Stimulated activated CD8-positive, alpha-beta memory T cell treated with anti-CD3 and anti-CD28 coated beads, Interleukin-12 subunit alpha, Interleukin-12 subunit beta, amount 100 ng/mL, for 24 hours (primary cell): ENCODE data around the gene CDCA4.
"Not testable (repeated sequence)": the region's sequence is repeated elsewhere in the genome, so short reads cannot be mapped to it uniquely, and the experiment has no call there.

Source experiments
- DNase-seq: peaks from one replicate; pipeline ENCODE4 v3.0.0-alpha.2; 2020; ENCODE audit errors: extremely low read depth

CDCA4 gene

GRCh38 chr14:105020815-105021655 is at the start of gene CDCA4:
Gene CDCA4 (minus strand): TSS chr14:105021083. CDS start chr14:105011929, 9,154 bp downstream.
- DNase-seq, result peak; percentile 94

DNA sequence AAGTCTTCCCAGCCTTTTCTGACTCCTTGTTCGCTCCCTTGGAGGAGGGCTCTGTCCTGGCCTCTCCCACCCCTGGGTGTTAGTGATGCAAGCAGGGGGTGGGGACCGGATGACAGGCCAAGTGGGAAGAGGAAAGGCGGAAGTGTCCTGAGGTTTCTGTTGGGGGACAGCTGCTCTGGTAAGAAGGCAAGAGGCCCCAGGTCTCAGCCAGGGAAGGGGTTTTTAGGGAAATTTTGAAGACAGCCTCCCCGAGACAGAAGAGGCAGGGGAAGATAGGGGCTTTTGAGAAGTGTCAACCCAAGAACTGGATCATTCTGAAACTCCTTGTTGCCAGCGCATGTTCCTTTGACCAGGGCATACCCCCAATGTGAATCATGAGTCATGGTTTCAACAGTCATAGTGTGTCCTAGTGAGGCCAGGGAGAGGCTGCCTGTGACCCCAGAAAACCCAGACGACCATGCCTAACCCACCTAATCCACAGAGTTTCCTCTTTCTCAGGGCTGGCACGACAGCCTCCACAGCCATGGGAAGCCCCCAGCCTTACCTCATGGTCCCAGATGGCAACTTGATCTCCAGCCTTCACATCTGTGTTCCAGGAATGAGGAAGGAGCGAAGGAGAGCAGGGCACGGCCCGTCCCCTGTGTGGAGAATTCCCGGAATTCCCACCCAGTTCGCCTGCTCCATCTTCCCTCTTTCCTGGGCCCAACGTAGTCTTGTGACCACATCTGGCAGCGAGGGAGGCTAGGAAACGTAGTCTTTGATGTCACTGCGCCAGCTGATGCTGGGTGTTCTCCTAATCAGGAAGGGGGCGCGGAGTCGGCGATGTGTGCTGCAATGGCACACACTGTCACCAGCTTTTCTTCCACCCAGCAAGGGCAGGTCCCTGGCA is 49.2 kb upstream of the CDCA4 start:
- no peak for DNase-seq

DNA sequence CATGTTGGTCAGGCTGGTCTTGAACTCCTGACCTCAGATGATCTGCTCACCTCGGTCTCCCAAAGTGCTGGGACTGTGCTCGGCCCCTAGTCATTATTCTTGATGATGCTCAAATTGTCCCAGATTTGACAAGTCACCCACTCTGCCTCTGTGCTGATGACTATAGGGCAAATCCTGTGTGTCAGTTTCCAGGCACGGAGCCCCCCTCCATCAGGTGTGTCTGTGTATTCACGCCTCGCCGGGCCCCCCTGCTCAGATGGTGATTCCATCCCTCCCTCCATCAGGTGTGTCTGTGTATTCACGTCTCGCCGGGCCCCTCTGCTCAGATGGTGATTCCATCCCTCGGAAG is 48.6 kb upstream of the CDCA4 start:
- DNase-seq, result no peak

- DNase-seq, result no peak
These were observed 47.9 kb upstream of the CDCA4 start for GRCh38 chr14:105068818-105069217.

DNA sequence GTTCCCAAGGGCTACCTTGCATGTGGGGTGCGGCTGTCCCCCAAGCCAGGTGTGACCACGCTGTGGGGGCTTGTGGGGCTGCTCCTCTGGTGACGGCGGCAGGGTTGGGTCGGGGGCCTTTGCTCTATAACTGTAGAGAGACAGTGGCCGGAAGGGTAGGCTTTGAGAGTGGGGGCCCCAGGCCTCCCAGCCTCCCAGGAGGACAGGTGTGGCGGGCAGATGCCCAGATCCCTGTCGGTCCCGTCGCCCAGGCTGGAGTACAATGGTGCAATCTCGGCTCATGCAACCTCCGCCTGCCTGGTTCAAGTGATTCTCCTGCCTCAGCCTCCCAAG is 47.1 kb upstream of the CDCA4 start:
- DNase-seq, result no peak

- no peak for DNase-seq
These were observed 46.5 kb upstream of the CDCA4 start for GRCh38 chr14:105067140-105067968.

GRCh38 chr14:105066240-105067071 is 45.6 kb upstream of the CDCA4 start:
- no peak for DNase-seq

DNA sequence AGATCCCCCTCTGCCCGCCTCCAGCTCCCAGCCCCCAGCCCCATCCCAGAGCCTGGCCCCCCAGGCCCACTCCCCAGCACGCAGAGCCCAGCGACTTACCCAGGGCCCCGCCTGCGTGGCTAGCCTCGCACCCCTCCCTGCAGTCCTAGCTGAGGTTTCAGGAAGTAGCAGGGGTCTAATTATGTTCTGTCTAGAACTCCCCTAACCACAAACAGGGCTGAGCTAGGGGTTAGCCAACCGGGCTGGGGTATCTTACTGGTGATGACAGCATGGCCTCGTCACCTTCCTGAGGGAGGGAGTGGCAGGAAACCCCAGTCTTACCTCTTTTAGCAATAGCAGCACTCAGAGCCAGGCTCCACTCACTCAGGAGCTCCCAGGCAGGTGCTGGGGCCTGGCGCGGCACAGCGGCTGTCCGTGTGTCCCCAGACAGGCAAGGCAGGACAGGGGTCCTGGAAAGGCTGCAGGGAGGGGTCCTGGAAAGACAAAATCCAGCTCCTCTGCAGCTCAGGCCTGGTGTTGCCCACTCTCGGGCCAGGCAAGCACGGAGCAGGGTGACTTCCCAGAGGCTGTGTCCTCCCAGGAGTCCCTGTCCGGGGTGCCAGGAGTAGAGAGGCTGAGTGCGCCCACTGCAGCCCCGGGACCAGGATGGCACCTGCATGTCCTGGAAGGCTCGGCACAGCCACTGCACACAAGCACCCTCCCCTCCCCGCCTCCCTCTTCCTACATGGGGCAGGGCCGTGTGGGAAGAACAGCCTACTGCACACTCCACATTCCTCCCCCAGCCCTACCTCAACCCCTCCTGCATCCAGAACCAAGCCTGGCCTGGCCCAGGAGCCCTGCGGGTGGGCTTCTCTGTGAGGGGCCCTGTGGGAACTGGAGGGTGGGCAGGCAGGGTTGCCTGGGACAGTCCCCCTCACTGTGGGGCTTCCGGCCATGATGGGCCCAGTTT is 44.7 kb upstream of the CDCA4 start, which contains the start of gene GPR132:
TSS of gene GPR132 (minus strand) at position 151 of the 949 bp plus-strand sequence. CDS start 10,010 bp downstream, outside the sequence.
- DNase-seq, result peak; percentile 71

DNA sequence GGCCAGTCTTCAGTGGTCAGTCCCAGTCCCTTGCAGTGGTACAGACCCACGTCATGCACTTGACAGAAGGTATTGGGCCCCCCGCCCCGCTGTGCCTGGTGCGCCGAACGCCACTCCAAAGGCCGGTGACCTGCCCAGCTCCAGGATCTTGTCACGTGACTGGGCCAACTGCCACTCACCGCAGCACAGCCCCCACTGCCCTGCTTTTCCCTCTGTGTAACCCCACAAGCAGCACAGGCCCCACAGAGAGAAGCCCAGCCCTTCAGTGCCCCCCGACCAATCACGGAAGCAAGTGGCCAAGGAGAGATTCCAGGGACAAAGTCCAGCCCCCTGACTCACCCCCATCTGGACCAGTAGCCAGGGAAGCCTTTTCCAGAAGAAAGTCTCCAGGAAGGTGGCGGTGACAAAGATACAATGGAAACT is 43.8 kb upstream of the CDCA4 start:
- no peak for DNase-seq

- no peak for DNase-seq
These were observed 43.1 kb upstream of the CDCA4 start for GRCh38 chr14:105064001-105064400.

DNA sequence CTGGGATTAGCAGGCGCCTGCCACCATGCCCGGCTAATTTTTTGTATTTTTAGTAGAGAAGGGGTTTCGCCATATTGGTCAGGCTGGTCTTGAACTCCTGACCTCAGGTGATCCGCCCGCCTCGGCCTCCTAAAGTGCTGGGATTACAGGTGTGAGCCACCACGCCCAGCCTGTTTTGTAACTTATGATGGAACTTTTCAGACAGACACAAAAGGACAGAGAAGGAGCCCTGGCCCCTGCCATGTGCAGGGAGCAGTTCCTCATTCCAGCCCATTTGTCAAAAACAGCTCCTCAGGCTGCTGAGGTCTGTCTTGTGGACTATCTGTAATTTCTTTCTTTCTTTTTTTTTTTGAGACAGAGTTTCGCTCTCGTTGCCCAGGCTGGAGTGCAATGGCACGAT is 42.6 kb upstream of the CDCA4 start:
- DNase-seq, result not testable (repeated sequence)

- no peak for DNase-seq
These were observed 42.2 kb upstream of the CDCA4 start for GRCh38 chr14:105063056-105063455.

DNA sequence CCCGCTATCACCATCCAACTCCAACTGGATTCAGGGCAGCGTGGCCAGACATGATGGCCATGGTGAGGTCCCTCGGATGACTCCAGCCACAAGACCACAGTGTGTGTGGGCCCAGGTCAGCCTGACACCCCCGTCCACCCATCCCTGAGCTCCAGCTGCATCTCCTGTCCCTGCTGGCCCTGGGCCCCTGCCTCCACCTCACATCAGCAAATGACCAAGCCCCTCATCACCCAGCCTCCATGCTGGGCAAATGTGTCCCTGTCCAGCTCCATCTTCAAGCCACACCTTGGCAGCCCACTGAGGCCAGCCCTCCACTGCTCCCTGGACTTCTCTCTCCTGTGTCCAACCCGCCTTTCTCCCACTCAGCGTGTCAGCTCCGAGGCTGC is 41.2 kb upstream of the CDCA4 start:
- DNase-seq, result no peak

DNA sequence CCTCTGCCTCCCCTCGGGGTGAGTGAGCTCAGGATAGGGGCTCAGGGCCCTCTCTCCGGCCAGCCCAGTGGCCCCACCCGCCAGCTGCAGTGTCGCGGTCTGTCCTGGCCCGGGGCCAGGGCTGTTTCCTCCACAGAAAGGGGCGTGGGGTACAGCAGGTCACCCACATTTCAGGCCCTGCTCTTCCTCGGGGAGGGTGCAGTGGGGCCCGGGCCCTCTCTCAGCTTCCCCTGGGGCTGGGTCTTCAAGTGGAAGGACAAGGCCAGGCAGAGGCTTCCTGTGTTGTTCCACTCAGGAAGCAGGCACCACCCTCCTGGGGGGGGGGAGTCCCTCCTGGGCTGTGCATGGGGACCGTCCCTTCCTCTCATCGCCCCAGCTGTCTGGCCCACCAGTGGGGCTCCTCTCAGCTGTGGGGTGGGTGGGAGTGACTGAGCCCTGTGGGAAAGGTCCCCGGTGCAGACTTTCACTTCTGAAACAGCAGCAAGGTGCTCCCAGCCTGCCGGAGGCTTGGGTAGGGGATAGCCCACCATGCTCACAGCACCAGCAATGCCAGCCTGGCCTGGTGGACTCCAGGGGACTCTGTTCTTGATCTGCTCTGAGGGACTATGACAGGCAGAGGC is 40.7 kb upstream of the CDCA4 start:
- DNase-seq, result no peak

DNA sequence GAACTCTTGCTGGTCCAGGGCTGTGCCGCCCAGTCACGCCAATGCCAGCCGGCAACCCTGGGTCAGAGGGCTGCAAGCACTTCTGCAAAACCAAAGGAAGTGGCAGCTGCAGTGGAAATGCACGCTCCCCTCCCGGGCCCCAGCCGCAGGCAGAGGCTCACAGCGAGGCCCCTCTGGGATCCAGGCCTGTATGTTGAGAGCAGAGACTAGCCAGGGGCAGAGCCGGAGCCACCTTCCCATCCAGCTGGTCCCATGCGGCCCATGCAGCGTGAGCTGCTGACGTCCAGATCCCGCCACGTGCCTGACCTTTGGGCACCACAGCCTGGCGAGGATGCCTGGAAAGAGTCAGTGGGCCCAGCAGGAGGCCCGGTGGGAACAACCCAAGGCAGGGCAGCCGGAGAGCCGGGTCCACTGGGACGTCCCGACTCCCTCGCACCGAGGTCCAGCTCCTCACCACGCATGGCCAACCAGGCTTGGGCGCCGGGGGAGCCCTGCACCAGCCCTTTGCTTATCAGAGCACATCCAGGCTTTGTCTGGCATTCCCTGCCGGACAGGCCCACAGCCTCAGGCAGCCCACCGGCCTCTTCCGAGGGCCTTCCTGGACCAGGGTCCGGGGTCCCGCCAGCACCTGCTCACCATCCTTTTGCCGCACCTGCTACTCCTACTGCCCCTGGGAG is 40.0 kb upstream of the CDCA4 start:
- DNase-seq, result no peak

DNA sequence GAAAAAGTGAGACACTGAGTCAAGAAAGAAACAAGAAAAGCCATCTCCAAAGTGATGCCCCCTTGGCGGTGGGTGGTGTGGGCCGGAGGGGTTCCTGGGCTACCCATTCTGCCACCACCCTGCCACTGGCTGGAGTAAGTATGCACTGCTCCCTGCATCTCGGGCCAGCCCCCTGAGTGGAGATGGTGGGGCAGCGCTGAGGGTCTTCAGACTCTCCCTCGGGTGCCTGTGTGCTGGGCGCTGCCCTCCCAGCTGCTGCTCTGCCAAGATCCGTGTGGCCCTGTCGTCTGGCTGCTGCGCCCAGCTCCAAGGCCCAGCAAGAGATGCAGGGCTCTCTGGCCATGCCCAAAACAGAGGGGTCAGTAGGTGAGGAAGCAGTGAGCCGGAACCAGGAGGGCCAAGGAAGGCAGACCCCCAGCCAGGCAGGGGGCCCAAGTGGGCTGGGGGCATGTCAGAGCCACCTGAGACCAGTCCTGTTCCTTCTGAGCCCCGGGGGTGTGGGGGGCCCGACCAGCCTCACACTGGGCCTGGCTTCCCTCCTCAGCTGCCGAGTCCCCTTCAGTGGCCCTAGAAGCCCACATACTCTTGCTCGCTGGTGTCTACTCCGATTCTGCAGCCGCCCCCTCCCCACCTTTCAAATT is 39.2 kb upstream of the CDCA4 start:
- DNase-seq, result no peak

DNA sequence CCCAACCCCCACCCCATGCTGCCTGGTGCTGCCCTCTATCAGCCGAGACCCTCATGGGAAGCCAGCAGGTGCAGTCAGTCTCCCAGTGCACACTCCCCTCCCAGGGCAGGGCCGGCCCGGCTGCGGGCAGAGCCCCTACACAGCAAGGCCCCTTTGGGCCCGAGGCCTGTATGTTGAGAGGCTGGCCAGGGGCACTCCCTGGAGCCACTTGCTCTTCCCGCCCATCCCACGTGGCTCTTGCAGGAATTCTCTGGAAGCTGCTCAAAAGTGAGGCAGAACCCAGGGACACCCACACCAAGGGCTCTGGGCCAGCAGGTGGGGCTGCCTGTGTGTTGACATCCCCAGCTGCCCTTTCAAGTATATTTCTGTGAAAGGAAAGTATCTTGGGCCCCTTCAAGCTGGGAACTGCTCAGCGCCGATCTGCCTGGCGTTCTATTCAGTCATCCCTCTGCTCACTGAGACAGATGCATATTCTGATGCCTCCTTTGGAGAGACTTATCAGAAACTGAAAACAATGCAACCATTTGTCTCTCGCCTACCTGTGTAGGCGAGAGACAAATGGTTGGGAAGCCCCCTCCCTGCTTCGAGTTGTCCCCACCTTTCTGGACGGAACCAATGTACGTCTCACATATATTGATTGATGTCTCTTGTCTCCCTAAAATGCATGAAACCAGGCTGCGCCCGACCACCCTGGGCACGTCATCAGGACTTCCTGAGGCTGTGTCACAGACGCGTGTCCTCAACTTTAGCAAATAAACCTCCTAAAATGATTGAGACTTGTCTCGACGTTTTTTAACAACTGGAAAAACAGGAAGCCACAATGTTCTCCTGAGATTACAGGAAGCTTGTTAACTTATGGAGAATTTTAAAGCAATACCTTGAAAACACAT is 38.4 kb upstream of the CDCA4 start:
- no peak for DNase-seq
